ENCODE data around the gene HTN3.
"Not testable (repeated sequence)": the region's sequence is repeated elsewhere in the genome, so short reads cannot be mapped to it uniquely, and the experiment has no call there.

DNA sequence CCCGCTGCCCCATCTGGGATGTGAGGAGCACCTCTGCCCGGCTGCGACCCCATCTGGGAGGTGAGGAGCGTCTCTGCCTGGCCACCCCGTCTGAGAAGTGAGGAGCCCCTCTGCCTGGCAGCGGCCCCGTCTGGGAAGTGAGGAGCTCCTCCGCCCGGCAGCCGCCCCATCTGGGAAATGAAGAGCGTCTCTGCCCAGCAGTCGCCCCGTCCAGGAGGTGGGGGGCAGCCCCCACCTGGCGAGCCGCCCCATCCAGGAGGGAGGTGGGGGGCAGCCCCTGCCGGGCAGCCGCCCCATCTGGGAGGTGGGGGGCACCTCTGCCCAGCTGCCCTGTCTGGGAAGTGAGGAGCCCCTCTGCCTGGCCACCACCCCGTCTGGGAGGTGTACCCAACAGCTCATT lies 9.3 kb downstream of the HTN3 start:
- TF ChIP-seq, protein P1, sequence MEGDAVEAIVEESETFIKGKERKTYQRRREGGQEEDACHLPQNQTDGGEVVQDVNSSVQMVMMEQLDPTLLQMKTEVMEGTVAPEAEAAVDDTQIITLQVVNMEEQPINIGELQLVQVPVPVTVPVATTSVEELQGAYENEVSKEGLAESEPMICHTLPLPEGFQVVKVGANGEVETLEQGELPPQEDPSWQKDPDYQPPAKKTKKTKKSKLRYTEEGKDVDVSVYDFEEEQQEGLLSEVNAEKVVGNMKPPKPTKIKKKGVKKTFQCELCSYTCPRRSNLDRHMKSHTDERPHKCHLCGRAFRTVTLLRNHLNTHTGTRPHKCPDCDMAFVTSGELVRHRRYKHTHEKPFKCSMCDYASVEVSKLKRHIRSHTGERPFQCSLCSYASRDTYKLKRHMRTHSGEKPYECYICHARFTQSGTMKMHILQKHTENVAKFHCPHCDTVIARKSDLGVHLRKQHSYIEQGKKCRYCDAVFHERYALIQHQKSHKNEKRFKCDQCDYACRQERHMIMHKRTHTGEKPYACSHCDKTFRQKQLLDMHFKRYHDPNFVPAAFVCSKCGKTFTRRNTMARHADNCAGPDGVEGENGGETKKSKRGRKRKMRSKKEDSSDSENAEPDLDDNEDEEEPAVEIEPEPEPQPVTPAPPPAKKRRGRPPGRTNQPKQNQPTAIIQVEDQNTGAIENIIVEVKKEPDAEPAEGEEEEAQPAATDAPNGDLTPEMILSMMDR (conservative IDR thresholded peaks at IDR 0.05 in 1 of 2, IDR thresholded peaks at IDR 0.05 in 1 of 2; ENCODE audit: low read depth in 1 of 2, low read length in 2 of 2) = not testable (repeated sequence)
- TF ChIP-seq EZH2 (IDR thresholded peaks at IDR 0.05; ENCODE audit: low read length, missing control alignments) = not testable (repeated sequence)
